Measurements from ENCODE around the gene MNX1. TPM values are rescaled to one million over a fixed set of nuclear protein-coding genes. Genes with fewer than 3 reads are reported as not detected.

Gene MNX1
- total RNA-seq, 1 donor from 2014 or later = not detected

DNA sequence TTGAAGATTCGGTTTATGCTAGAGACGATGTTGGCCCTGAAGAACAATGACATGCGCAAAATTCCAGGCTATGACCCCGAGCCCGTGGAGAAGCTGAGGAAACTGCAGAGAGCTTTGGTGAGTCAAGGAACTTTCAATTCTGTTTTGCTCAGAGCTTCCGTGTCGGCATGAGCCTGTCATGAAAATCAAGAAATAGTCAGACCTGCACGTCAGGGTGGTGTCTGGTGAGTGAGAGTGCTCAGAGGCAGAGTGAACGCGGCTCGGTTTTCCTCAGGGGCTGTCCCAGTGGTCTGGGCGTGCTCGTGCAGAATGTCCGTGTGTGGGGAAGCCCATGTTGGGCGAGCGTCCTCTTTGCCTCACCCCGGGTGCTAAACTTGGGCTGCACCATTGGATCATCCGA lies 48.3 kb downstream of the MNX1 start:
- H3K9ac ChIP-seq = no peak overlapping the region
- H3K27ac Mint-ChIP-seq = no peak overlapping the region
- H3K27me3 ChIP-seq = no peaks in the 10 kb centered on the region
- H2AFZ ChIP-seq (replicated peaks) = no peak overlapping the region
- no peak overlapping the region for H3K27ac ChIP-seq
- H4K20me1 ChIP-seq (ENCODE audit: low read depth) = no peaks in the 10 kb centered on the region
- no peak overlapping the region for H3K4me3 ChIP-seq
- no peaks in the 10 kb centered on the region for H3K9me3 ChIP-seq (ENCODE audit: low read depth)
- TF ChIP-seq EZH2 (IDR thresholded peaks at IDR 0.05) (no peak), CTCF (IDR thresholded peaks at IDR 0.05) (no peak)
- no peak overlapping the region for H3K4me3 Mint-ChIP-seq
- H3K27me3 Mint-ChIP-seq (ENCODE audit: insufficient read depth, low read depth) = no peaks in the 10 kb centered on the region
- peaks cover under 1% of the 10 kb centered on the region for H3K79me2 ChIP-seq (ENCODE audit: low read depth)
- H3F3A ChIP-seq (ENCODE audit: low read depth) = no peaks in the 10 kb centered on the region
- H3K4me2 ChIP-seq = no peak overlapping the region
- H3K9me3 Mint-ChIP-seq = no peaks in the 10 kb centered on the region
- DNase-seq (ENCODE audit: low spot score) = no peak
- H3K36me3 Mint-ChIP-seq = peaks cover 44% of the 10 kb centered on the region
- no peaks in the 10 kb centered on the region for H3K36me3 ChIP-seq
- no peaks in the 10 kb centered on the region for H3K4me1 ChIP-seq
- no peaks in the 10 kb centered on the region for H3K4me1 Mint-ChIP-seq

- Histone ChIP-seq H3K36me3 (no peaks in the 10 kb centered on the region), H3K27ac (no peak overlapping the region), H3K27me3 (no peaks in the 10 kb centered on the region), H3K79me2 (ENCODE audit: low read depth) (peaks cover 25% of the 10 kb centered on the region), H3K4me1 (peaks cover 4% of the 10 kb centered on the region), H3K4me2 (no peak overlapping the region), H3K9ac (no peak overlapping the region), H3F3A (ENCODE audit: low read depth) (no peaks in the 10 kb centered on the region), H4K20me1 (ENCODE audit: low read depth) (peaks cover 12% of the 10 kb centered on the region), H3K4me3 (no peak overlapping the region), H3K9me3 (ENCODE audit: low read depth) (no peaks in the 10 kb centered on the region), H2AFZ (replicated peaks) (no peak overlapping the region)
- Mint-ChIP-seq H3K36me3 (peaks cover 38% of the 10 kb centered on the region), H3K27ac (no peak overlapping the region), H3K9me3 (no peaks in the 10 kb centered on the region), H3K4me3 (no peak overlapping the region), H3K4me1 (peaks cover 8% of the 10 kb centered on the region), H3K27me3 (ENCODE audit: insufficient read depth, low read depth) (peaks cover 2% of the 10 kb centered on the region)
- no peak for TF ChIP-seq EZH2phosphoT487 (IDR thresholded peaks at IDR 0.05)
- no peak for TF ChIP-seq EZH2 (IDR thresholded peaks at IDR 0.05)
- TF ChIP-seq CTCF (IDR thresholded peaks at IDR 0.05) = no peak
- DNase-seq (ENCODE audit: low spot score) = no peak
These were observed 53.7 kb downstream of the MNX1 start for GRCh38 chr7:156956727-156957126.

GRCh38 chr7:156954941-156955340 lies 55.5 kb downstream of the MNX1 start:
- DNase-seq (ENCODE audit: low spot score) = no peak

More at GRCh38 chr7:156954941-156955340, 55.5 kb downstream of the MNX1 start:
- Histone ChIP-seq H3K27me3 (no peaks in the 10 kb centered on the region), H3K4me2 (no peak overlapping the region), H2AFZ (replicated peaks) (no peak overlapping the region), H3K4me3 (no peak overlapping the region), H3F3A (ENCODE audit: low read depth) (no peaks in the 10 kb centered on the region), H3K9ac (no peak overlapping the region), H3K36me3 (no peaks in the 10 kb centered on the region), H3K9me3 (ENCODE audit: low read depth) (no peaks in the 10 kb centered on the region), H3K27ac (no peak overlapping the region), H3K79me2 (ENCODE audit: low read depth) (peaks cover 43% of the 10 kb centered on the region), H3K4me1 (peaks cover 16% of the 10 kb centered on the region), H4K20me1 (ENCODE audit: low read depth) (peaks cover 30% of the 10 kb centered on the region)
- H3K9me3 Mint-ChIP-seq = no peaks in the 10 kb centered on the region
- peaks cover 27% of the 10 kb centered on the region for H3K36me3 Mint-ChIP-seq
- no peak overlapping the region for H3K27ac Mint-ChIP-seq
- H3K4me3 Mint-ChIP-seq = no peak overlapping the region
- H3K4me1 Mint-ChIP-seq = peaks cover 23% of the 10 kb centered on the region
- H3K27me3 Mint-ChIP-seq (ENCODE audit: insufficient read depth, low read depth) = peaks cover 2% of the 10 kb centered on the region
- TF ChIP-seq EZH2 (IDR thresholded peaks at IDR 0.05) = no peak
- no peak for TF ChIP-seq CTCF (IDR thresholded peaks at IDR 0.05)
- TF ChIP-seq EZH2phosphoT487 (IDR thresholded peaks at IDR 0.05) = no peak

Other genes starting within 250 kb of the MNX1 start
- 42.0 and 58.1 TPM in 2 replicates for gene LMBR1, start 117.5 kb downstream of the MNX1 start, total RNA-seq (ENCODE audit: low replicate concordance)
- 10.9 and 18.5 TPM in 2 replicates for gene NOM1, start 61.0 kb downstream of the MNX1 start, total RNA-seq (ENCODE audit: low replicate concordance)
- 59.3 and 65.9 TPM in 2 replicates for gene UBE3C, start 128.3 kb upstream of the MNX1 start, total RNA-seq (ENCODE audit: low replicate concordance)